ENCODE data around the gene ULK2.

ULK2 gene

GRCh38 chr17:19726631-19727376 lies 140.9 kb downstream of the ULK2 start:
- Histone ChIP-seq H3K4me2 (ENCODE audit: low read depth, low read length, poor library complexity, severe bottlenecking) (no peak overlapping the region), H3F3A (ENCODE audit: insufficient read depth) (no peaks in the 10 kb centered on the region), H3K27ac (ENCODE audit: low read depth, low read length) (no peak overlapping the region), H4K20me1 (ENCODE audit: low read depth, low read length) (no peaks in the 10 kb centered on the region), H3K9me3 (ENCODE audit: insufficient read depth, low read length) (no peaks in the 10 kb centered on the region), H3K79me2 (ENCODE audit: insufficient read depth, low read length) (no peaks in the 10 kb centered on the region), H3K27me3 (ENCODE audit: low read length) (no peaks in the 10 kb centered on the region), H3K4me3 (ENCODE audit: insufficient read depth, low read length, poor library complexity, severe bottlenecking) (no peak overlapping the region), H2AFZ (ENCODE audit: low read depth, low read length, severe bottlenecking) (no peak overlapping the region), H3K9me2 (replicated peaks; ENCODE audit: insufficient read depth, low read length) (no peaks in the 10 kb centered on the region), H3K9ac (ENCODE audit: low read length) (no peak overlapping the region), H3K36me3 (ENCODE audit: low read length) (no peaks in the 10 kb centered on the region)
- no peak for TF ChIP-seq EZH2phosphoT487 (conservative IDR thresholded peaks at IDR 0.05; ENCODE audit: low read length)
- no peak for TF ChIP-seq CTCF (IDR thresholded peaks at IDR 0.05; ENCODE audit: insufficient read depth, low read length, poor library complexity, severe bottlenecking)

- TF ChIP-seq CTCF (IDR thresholded peaks at IDR 0.05; ENCODE audit: insufficient read depth, low read length, poor library complexity, severe bottlenecking) (no peak), EZH2phosphoT487 (conservative IDR thresholded peaks at IDR 0.05; ENCODE audit: low read length) (no peak)
- no peaks in the 10 kb centered on the region for H4K20me1 ChIP-seq (ENCODE audit: low read depth, low read length)
- H3K9me2 ChIP-seq (replicated peaks; ENCODE audit: insufficient read depth, low read length): no peaks in the 10 kb centered on the region
- no peaks in the 10 kb centered on the region for H3K36me3 ChIP-seq (ENCODE audit: low read length)
- H3K4me2 ChIP-seq (ENCODE audit: low read depth, low read length, poor library complexity, severe bottlenecking): no peak overlapping the region
- H3K27ac ChIP-seq (ENCODE audit: low read depth, low read length): no peak overlapping the region
- no peaks in the 10 kb centered on the region for H3K79me2 ChIP-seq (ENCODE audit: insufficient read depth, low read length)
- no peak overlapping the region for H3K4me3 ChIP-seq (ENCODE audit: insufficient read depth, low read length, poor library complexity, severe bottlenecking)
- no peak overlapping the region for H2AFZ ChIP-seq (ENCODE audit: low read depth, low read length, severe bottlenecking)
- no peaks in the 10 kb centered on the region for H3F3A ChIP-seq (ENCODE audit: insufficient read depth)
- no peaks in the 10 kb centered on the region for H3K27me3 ChIP-seq (ENCODE audit: low read length)
- no peak overlapping the region for H3K9ac ChIP-seq (ENCODE audit: low read length)
- H3K9me3 ChIP-seq (ENCODE audit: insufficient read depth, low read length): no peaks in the 10 kb centered on the region
Observed at GRCh38 chr17:19725486-19725885, 142.2 kb downstream of the ULK2 start.

- H3K9me3 ChIP-seq (ENCODE audit: insufficient read depth, low read length): no peaks in the 10 kb centered on the region
- no peak overlapping the region for H3K4me2 ChIP-seq (ENCODE audit: low read depth, low read length, poor library complexity, severe bottlenecking)
- no peak overlapping the region for H3K4me3 ChIP-seq (ENCODE audit: insufficient read depth, low read length, poor library complexity, severe bottlenecking)
- H3K79me2 ChIP-seq (ENCODE audit: insufficient read depth, low read length): no peaks in the 10 kb centered on the region
- H4K20me1 ChIP-seq (ENCODE audit: low read depth, low read length): no peaks in the 10 kb centered on the region
- no peak for TF ChIP-seq CTCF (IDR thresholded peaks at IDR 0.05; ENCODE audit: insufficient read depth, low read length, poor library complexity, severe bottlenecking)
- TF ChIP-seq EZH2phosphoT487 (conservative IDR thresholded peaks at IDR 0.05; ENCODE audit: low read length): no peak
- no peak overlapping the region for H2AFZ ChIP-seq (ENCODE audit: low read depth, low read length, severe bottlenecking)
- no peaks in the 10 kb centered on the region for H3K36me3 ChIP-seq (ENCODE audit: low read length)
- H3F3A ChIP-seq (ENCODE audit: insufficient read depth): no peaks in the 10 kb centered on the region
- no peaks in the 10 kb centered on the region for H3K9me2 ChIP-seq (replicated peaks; ENCODE audit: insufficient read depth, low read length)
- H3K9ac ChIP-seq (ENCODE audit: low read length): no peak overlapping the region
- H3K27ac ChIP-seq (ENCODE audit: low read depth, low read length): no peak overlapping the region
- no peaks in the 10 kb centered on the region for H3K27me3 ChIP-seq (ENCODE audit: low read length)
Observed at GRCh38 chr17:19724501-19725420, 143.0 kb downstream of the ULK2 start.

Measured in SU-DHL-6 (cell line).